Measurements from ENCODE around the gene RTRAF.

Gene RTRAF

GRCh38 chr14:52048116-52048515 is 58.8 kb downstream of the RTRAF start:
- Histone ChIP-seq H3K27ac (no peak overlapping the region), H2AFZ (no peak overlapping the region), H3K79me2 (peaks cover 8% of the 10 kb centered on the region), H3K9ac (no peak overlapping the region), H3K27me3 (ENCODE audit: control insufficient read depth, insufficient read depth, low read length) (no peaks in the 10 kb centered on the region), H3K4me2 (ENCODE audit: low read length) (no peak overlapping the region), H3K4me1 (peaks cover 16% of the 10 kb centered on the region), H3K36me3 (ENCODE audit: control insufficient read depth, insufficient read depth, low read length) (no peaks in the 10 kb centered on the region), H3K9me3 (ENCODE audit: control insufficient read depth, low read length) (no peaks in the 10 kb centered on the region), H3K4me3 (ENCODE audit: low read depth, low read length) (no peak overlapping the region)
- no peak for TF ChIP-seq CTCF (IDR thresholded peaks at IDR 0.05)

- Histone ChIP-seq H3K4me2 (ENCODE audit: low read length) (no peak overlapping the region), H3K9ac (no peak overlapping the region), H3K36me3 (ENCODE audit: control insufficient read depth, insufficient read depth, low read length) (no peaks in the 10 kb centered on the region), H3K27ac (no peak overlapping the region), H3K9me3 (ENCODE audit: control insufficient read depth, low read length) (no peaks in the 10 kb centered on the region), H3K27me3 (ENCODE audit: control insufficient read depth, insufficient read depth, low read length) (no peaks in the 10 kb centered on the region), H3K4me1 (peaks cover 16% of the 10 kb centered on the region), H2AFZ (no peak overlapping the region), H3K79me2 (peaks cover 6% of the 10 kb centered on the region), H3K4me3 (ENCODE audit: low read depth, low read length) (no peak overlapping the region)
- no peak for TF ChIP-seq CTCF (IDR thresholded peaks at IDR 0.05)
Measured at GRCh38 chr14:52048641-52049204, 59.4 kb downstream of the RTRAF start.

GRCh38 chr14:52049271-52049670 is 59.9 kb downstream of the RTRAF start:
- Histone ChIP-seq H3K4me2 (ENCODE audit: low read length) (no peak overlapping the region), H3K4me1 (peaks cover 16% of the 10 kb centered on the region), H3K27me3 (ENCODE audit: control insufficient read depth, insufficient read depth, low read length) (no peaks in the 10 kb centered on the region), H3K4me3 (ENCODE audit: low read depth, low read length) (no peak overlapping the region), H2AFZ (no peak overlapping the region), H3K9me3 (ENCODE audit: control insufficient read depth, low read length) (no peaks in the 10 kb centered on the region), H3K36me3 (ENCODE audit: control insufficient read depth, insufficient read depth, low read length) (no peaks in the 10 kb centered on the region), H3K79me2 (peaks cover 4% of the 10 kb centered on the region), H3K9ac (no peak overlapping the region), H3K27ac (no peak overlapping the region)
- no peak for TF ChIP-seq CTCF (IDR thresholded peaks at IDR 0.05)

GRCh38 chr14:52049721-52050588 is 60.6 kb downstream of the RTRAF start:
- Histone ChIP-seq H3K79me2 (peaks cover 4% of the 10 kb centered on the region), H3K27me3 (ENCODE audit: control insufficient read depth, insufficient read depth, low read length) (no peaks in the 10 kb centered on the region), H2AFZ (no peak overlapping the region), H3K4me1 (peaks cover 16% of the 10 kb centered on the region), H3K4me3 (ENCODE audit: low read depth, low read length) (no peak overlapping the region), H3K27ac (no peak overlapping the region), H3K9ac (no peak overlapping the region), H3K36me3 (ENCODE audit: control insufficient read depth, insufficient read depth, low read length) (no peaks in the 10 kb centered on the region), H3K4me2 (ENCODE audit: low read length) (no peak overlapping the region), H3K9me3 (ENCODE audit: control insufficient read depth, low read length) (no peaks in the 10 kb centered on the region)
- no peak for TF ChIP-seq CTCF (IDR thresholded peaks at IDR 0.05)
